Lung (tissue), 12 donors: ENCODE results near the gene GYS1. TPM values are rescaled to one million over a fixed set of nuclear protein-coding genes. Genes with fewer than 3 reads are reported as not detected.
A peak's percentile ranks its signal among the peaks of the same experiment; 100 is the strongest.
"Not testable (repeated sequence)": the region's sequence is repeated elsewhere in the genome, so short reads cannot be mapped to it uniquely, and the experiment has no call there.

ENCODE experiments used
- ATAC-seq: fragments of 200-7000 bp; cut with Tn5 transposase; one replicate; pipeline ENCODE4 v1.9.1; 2020; ENCODE audit warnings: moderate number of reproducible peaks; ENCODE audit not compliant: insufficient read depth, low FRiP score
- DNase-seq, 3 donors: peaks; one replicate each; pipeline ENCODE4 v3.0.0-alpha.2; 2013 to 2017
- H3K27ac ChIP-seq, 2 donors: one replicate each; pipeline ENCODE4 v1.5.1; 2013; ENCODE audit warnings: mild to moderate bottlenecking in 2 of 2, moderate library complexity in 2 of 2, control low read depth in 1 of 2, inconsistent platforms in 1 of 2, low read depth in 1 of 2, low read length in 1 of 2
- H3K27me3 ChIP-seq, 3 donors: one replicate each; pipeline ENCODE4 v1.5.1; 2013; ENCODE audit warnings: low read length in 2 of 3; ENCODE audit not compliant: control insufficient read depth in 3 of 3, insufficient read depth in 3 of 3
- H3K36me3 ChIP-seq, 4 donors: one replicate each; pipeline ENCODE4 v1.5.1; 2013; ENCODE audit warnings: low read length in 4 of 4, mild to moderate bottlenecking in 1 of 4, moderate library complexity in 1 of 4; ENCODE audit not compliant: control insufficient read depth in 4 of 4, insufficient read depth in 4 of 4
- H3K4me1 ChIP-seq, 5 donors: one replicate each; pipeline ENCODE4 v1.5.1; 2013; ENCODE audit warnings: low read length in 5 of 5, mild to moderate bottlenecking in 2 of 5, moderate library complexity in 1 of 5; ENCODE audit not compliant: control insufficient read depth in 5 of 5, insufficient read depth in 5 of 5
- H3K4me3 ChIP-seq: one replicate; pipeline ENCODE4 v1.5.1; 2013; ENCODE audit warnings: mild to moderate bottlenecking, control low read depth, moderate library complexity
- H3K9ac ChIP-seq, 2 donors: one replicate each; pipeline ENCODE4 v1.5.1; 2013; ENCODE audit warnings: low read length in 2 of 2, control low read depth in 1 of 2; ENCODE audit not compliant: insufficient read depth in 1 of 2
- H3K9me3 ChIP-seq, 4 donors: one replicate each; pipeline ENCODE4 v1.5.1; 2013; ENCODE audit warnings: low read length in 3 of 4, mild to moderate bottlenecking in 1 of 4, moderate library complexity in 1 of 4; ENCODE audit not compliant: control insufficient read depth in 4 of 4, insufficient read depth in 3 of 4
- CTCF ChIP-seq: IDR thresholded peaks from 2 replicates; pipeline ENCODE4 v1.5.1; 2012; ENCODE audit warnings: mild to moderate bottlenecking; ENCODE audit errors: control extremely low read depth, extremely low read depth
- WGBS, 2 donors: extraction: QIAGEN DNeasy Blood & Tissue Kit; methylation state at CpG; one replicate each; pipeline ENCODE4 v1.1.7; 2013; 5-methylcytosine and 5-hydroxymethylcytosine counted together
- polyA plus RNA-seq, 2 donors: library from polyadenylated mRNA; stranded (reverse); fragments of 200-250 nt; gene quantifications; one replicate each; pipeline ENCODE4 v1.2.1, GENCODE V29; 2013
- total RNA-seq, 2 donors: library from RNA; depleted of rRNA in 1 of 2; stranded (reverse); fragments of >200 nt in 1 of 2; gene quantifications; one replicate each; pipeline ENCODE4 v1.2.1, GENCODE V29; 2014 to 2021
- donor health status: control.
- donor health status: control.
- donor health status: Bipolar disorder and iron deficiency.
- donor health status: healthy.
- donor health status: DM: yes; HTN: yes; CAD: no.

Gene GYS1
- total and polyA plus RNA-seq, 4 donors, result 22.7 to 49.7 (median 31.9) TPM

- peaks cover 0 to 30% (median 15%) of the 10 kb centered on the region in 3 donors for H3K27me3 ChIP-seq
- no peak overlapping the region for H3K9ac ChIP-seq
- peak; percentile 40 to 70 (median 47) for DNase-seq
- peaks cover 6 to 19% (median 6%) of the 10 kb centered on the region in 4 donors for H3K36me3 ChIP-seq
- whole genome bisulfite sequencing, 2 donors, result 13 to 18% methylated on average over 40 to 41 of the region's 41 CpGs
- H3K9me3 ChIP-seq, result no peaks in the 10 kb centered on the region
- H3K4me3 ChIP-seq, result no peak overlapping the region
- no peak overlapping the region for H3K27ac ChIP-seq
- no peak for TF ChIP-seq CTCF
- H3K4me1 ChIP-seq, result peaks cover 0 to 19% (median 4%) of the 10 kb centered on the region in 5 donors
- peak; percentile 37 for ATAC-seq
These were observed 26.3 kb upstream of the GYS1 start for GRCh38 chr19:49019242-49019932.

- Histone ChIP-seq H3K4me1 (peaks cover 0 to 19% (median 4%) of the 10 kb centered on the region in 5 donors), H3K4me3 (peak overlapping the region; percentile 26), H3K27me3 (peaks cover 0 to 30% (median 15%) of the 10 kb centered on the region in 3 donors), H3K36me3 (peaks cover 7 to 23% (median 8%) of the 10 kb centered on the region in 4 donors)
- not testable (repeated sequence) for ATAC-seq, H3K9ac ChIP-seq, H3K9me3 ChIP-seq, H3K27ac ChIP-seq
- peak in 2 of 3 donors; percentile 25 to 29 for DNase-seq
- WGBS, 2 donors, result 4% methylated on average over 50 of the region's 50 CpGs
These were observed 25.5 kb upstream of the GYS1 start for GRCh38 chr19:49018388-49019241.

GRCh38 chr19:49017666-49018351, 24.7 kb upstream of the GYS1 start:
- TF ChIP-seq CTCF, result no peak
- no peak overlapping the region for H3K27ac ChIP-seq
- H3K9me3 ChIP-seq, result no peaks in the 10 kb centered on the region
- H3K36me3 ChIP-seq, result peaks cover 7 to 27% (median 9%) of the 10 kb centered on the region in 4 donors
- peaks cover 0 to 19% (median 4%) of the 10 kb centered on the region in 5 donors for H3K4me1 ChIP-seq
- H3K9ac ChIP-seq, result no peak overlapping the region
- WGBS, 2 donors, result 0 to 1% methylated on average over 62 of the region's 62 CpGs
- peak overlapping the region; percentile 10 for H3K4me3 ChIP-seq
- peak; percentile 35 for ATAC-seq
- H3K27me3 ChIP-seq, result peaks cover 0 to 30% (median 15%) of the 10 kb centered on the region in 3 donors
- peak; percentile 49 to 63 (median 57) for DNase-seq
